Caki2 (cell line): ENCODE measurements around the gene MAD1L1. TPM values are rescaled to one million over a fixed set of nuclear protein-coding genes. Genes with fewer than 3 reads are reported as not detected.

Source experiments
- DNase-seq: peaks from one replicate; pipeline ENCODE4 v3.0.0-alpha.2; 2015; ENCODE audit warnings: low read depth
- in situ Hi-C: cut with HindIII; loops from 2 replicates; pipeline ENCODE4 v1.10.0; 2016; ENCODE audit warnings: low sequenced_read_pairs, low pct_unique_long_range_greater_than_20kb, mixed read lengths
- total RNA-seq: library from RNA; depleted of rRNA; stranded (reverse); fragments of >200 nt; shearing (Covaris generic); gene quantifications from 2 replicates; pipeline ENCODE4 v1.2.3, GENCODE V29; 2014; ENCODE audit warnings: low replicate concordance

The MAD1L1 gene
- total RNA-seq, 1 experiment from 2014 or later = 123 TPM

GRCh38 chr7:2030475-2031450 is 202.0 kb downstream of the MAD1L1 start:
- in situ Hi-C loops = no loop called here
- DNase-seq = no peak

DNA sequence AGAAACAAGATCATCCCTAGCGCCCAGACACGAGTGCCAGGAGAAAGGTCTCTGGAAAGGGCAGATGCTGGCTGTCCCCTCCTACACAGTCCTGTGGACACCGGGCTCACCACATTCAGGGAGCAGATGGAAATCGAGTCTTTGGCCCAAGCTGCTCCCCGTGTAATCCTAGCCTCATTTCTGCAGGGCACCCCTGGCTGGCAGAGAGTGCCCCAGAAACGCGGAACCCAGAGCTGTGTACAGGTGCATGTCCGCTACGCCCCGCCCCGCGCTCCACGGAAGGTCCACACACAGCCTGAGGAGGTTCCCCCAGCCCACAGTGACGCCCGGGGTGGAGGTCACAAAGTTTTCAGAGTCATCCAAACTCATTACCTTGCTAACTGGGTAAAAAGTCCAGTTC is 202.8 kb downstream of the MAD1L1 start:
- in situ Hi-C loops = no loop called here
- DNase-seq = no peak

DNA sequence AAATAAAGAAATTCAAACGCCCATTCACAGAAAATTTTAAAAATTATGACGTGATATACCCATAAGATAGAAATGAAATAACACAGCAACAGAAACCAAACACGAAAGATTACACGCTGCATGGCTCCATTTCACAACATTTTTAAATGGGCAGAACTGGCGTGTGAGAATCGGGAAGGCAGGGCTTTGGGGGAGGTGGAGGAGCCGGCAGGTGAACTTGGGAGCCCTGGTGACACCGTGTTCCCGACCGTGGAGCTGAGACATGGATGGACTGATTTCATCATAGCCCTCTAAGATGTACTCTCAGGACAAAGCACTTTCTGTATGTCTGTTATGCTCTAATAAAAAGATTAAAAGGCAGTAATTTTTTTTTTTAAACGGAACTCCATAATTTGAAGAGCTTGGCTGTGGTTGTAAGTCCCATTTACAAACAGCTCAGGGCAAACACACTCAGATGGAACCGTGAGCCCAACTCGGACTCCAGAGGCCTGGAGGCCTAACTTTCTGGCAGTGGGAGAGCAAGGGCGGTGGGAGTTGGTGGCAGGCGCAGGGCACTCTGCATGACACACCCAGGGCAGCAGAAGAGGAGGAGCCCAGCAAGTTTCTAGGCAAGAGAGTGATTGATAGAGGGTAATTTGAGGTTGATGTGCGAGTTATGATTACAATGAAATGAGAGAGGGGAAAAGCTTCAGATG is 203.4 kb downstream of the MAD1L1 start:
- in situ Hi-C loops = no loop called here
- DNase-seq = no peak

DNA sequence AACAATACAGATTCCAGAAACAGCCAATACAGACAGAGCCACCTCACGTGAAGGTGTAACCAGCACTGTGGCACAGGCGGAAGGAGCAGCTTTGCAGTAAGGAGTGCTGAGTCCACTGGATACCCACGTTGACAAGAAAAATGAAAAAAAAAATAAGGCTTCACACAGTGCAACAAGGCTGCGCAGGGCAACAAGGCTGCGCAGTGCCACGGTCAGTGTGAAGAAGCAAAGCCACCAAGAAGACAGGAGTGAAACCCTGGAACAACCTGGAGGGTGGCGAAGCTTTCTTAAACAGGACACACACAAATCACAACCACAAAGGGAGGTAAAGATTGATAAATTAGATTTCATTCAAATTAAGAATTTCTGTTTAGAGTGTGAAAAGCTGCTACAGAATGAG is 204.0 kb downstream of the MAD1L1 start:
- no peak for DNase-seq
- in situ Hi-C loops = no loop called here

GRCh38 chr7:2025188-2025587 is 207.6 kb downstream of the MAD1L1 start:
- no peak for DNase-seq
- in situ Hi-C loops = no loop called here

DNA sequence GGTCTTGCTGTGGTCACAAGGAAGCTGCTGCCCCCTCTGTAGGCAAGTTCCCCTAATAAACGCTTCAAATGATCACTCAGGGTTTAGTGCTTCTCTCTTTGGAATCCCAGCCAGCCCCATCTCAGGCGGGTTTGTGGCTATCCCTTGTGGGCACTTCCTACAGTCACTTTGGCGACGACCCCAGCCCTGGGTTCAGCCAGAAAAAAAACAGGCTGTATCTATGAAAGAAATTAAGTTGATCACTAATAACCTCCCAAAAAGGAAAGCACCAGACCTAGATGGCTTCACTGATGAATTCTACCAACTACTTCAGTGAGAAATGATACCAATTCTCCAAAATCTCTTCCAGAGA is 208.2 kb downstream of the MAD1L1 start:
- DNase-seq = no peak
- in situ Hi-C loops = no loop called here

DNA sequence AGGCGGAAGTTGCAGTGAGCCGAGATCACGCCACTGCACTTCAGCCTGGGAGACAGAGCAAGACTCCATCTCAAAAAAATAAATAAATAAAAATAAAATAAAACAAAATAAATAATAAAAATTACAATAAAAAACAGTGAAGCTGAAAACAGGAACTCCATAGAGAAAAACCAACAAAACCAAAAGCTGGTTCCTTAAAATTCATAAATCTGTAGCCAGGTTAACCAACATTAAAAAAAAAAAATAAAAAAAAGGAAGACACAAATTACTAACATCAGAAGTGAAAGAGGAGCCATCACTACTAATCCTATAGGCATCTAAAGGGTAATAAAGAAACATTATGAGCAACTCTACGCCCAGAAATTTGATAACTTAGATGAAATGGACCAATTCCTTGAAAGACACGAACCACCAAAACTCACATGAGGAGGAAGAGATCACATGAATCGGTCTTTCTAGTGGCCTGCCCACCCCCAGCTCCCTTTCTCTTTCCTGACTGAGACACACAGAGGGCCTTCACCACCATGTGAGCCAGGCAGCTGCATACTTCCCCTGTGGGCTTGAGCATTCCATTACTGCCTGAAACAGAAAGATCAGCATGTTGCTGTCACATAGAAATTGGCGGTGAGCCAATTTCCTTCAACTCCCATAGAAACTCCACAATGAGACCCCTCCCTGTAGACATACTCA is 208.7 kb downstream of the MAD1L1 start:
- DNase-seq = no peak
- in situ Hi-C loops = no loop called here

- DNase-seq = no peak
- in situ Hi-C loops = no loop called here
Observed at GRCh38 chr7:2022737-2023250, 210.0 kb downstream of the MAD1L1 start.

DNA sequence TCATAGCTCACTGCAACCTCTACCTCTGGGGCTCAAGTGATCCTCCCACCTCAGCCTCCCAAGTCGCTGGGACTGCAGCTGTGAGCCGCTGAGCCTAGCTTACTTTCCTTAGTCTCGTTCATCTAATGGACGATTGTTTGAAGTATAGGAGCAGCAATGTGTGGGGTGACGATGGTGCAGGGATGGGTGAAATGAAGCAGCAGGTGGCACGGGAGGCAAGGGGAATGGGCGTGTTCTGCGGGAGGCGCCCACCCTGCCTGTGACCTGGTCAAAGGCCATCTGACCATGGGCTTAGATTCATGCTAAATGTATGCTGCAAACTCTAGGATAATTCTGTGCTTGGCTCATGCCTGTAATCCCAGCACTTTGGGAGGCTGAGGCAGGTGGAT is 210.7 kb downstream of the MAD1L1 start:
- in situ Hi-C loops = no loop called here
- DNase-seq = no peak

DNA sequence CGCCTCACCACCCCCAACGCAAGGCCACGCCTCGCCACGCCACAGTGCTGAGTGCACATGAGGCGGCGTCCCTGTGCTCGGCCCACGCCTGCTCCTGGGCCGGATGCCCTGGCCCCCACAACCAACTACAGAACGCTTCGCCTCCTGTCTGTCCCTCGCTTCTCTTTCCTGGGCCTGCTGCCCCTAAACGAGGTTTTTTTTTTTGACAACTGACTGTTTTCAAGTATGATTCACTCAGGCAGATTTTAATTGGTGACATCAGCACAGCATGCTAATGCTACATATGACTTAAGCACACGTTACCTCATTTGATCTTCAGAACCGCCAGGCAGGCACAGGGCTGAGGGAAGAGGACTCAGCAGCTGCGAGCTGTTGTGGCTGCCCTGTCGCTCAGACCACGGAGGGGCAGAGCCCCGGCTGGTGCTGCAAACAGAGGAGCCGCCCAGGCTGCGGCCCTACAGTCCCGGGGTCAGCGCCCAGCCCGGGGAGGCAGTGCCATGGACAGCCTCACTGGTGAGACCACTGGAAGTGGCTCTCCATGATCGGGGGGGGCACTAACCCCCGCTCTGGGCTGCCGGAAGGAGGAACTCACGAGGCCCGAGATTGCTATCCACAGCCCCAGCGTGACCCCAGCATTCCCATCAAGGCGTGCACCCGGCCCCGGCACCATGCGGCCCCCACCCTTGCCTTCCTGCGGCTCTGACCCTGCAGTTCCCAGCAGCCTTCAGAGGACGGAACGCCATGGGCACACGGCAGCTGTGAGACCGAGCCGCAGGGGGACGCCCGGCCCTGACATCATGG is 212.8 kb downstream of the MAD1L1 start:
- in situ Hi-C loops = no loop called here
- DNase-seq = no peak

DNA sequence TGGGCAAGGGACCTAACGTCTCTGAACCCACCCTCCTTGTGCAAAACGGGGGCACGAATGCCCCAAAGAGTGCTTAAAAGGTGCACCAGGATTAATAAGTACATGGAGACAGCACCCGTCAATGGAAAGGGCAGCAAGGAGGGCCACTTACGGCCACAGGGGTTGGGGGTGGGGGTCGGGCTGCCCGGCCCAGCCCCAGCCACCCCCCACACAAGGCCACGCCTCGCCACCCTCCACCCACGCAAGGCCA is 213.4 kb downstream of the MAD1L1 start:
- no peak for DNase-seq
- in situ Hi-C loops = no loop called here

DNA sequence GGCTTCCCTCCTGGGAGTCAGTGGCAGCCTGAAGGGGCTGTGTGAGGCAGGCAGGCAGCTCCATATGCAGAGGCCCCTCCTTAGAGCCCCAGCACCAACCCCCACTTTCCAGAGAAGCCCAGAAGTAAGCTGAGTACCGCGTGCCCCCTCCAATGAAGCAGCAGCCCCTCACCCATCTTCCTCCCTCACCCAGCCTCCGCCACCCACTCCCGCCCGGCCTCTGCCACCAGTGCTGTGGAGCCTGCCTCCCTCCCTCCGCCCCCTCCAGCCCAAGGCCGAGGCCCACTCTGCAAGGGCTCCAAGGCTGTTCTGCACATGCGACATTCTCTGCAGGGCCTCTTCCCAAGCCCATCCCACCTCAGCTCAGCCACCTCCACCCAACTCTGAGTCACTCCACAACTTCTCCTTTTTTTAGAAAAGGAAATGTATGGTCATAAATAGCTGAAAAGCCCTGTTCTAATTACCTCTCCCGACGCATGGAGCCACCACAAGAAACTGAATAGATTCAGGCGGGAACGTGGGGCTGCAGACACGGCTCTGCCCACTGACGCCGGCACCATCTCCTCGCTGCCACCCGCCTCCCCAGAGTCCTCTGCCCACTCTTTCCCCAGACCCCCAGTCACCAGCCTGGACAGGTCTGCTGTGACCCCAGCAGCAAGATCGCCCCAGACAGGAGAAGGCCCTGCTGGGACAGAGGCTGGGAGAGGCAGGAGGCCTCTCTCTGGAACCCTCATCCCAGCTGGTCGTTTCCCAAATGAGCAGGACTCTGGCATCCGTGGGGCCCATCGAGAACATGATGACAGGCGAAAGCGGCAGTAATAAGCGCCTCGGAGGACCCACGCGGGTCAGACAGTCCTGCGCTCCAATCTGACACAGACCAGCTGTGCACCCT is 213.9 kb downstream of the MAD1L1 start:
- in situ Hi-C loops = no loop called here
- DNase-seq = peak; percentile 15

GRCh38 chr7:2017914-2018568 is 214.7 kb downstream of the MAD1L1 start:
- DNase-seq = no peak
- in situ Hi-C loops = no loop called here

DNA sequence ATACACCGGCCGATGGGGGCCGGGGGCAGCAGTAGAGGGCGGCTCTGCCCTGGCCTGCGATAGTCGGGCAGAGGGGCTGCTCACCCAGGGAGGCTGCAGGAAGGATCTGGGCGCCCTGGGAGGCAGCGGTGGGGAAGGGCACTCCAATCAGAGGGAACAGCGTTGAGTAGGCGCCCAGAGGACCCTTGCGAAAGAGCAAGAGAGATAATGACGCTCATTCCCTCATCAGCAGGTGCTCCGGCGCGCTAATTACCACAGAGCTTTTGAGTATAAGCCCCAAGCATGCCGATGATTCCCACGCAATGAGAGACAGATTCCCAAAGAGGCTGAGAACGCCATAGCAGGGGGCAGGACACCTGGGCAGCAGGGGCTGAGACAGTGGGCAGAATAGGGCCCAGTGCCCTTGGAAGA is 215.3 kb downstream of the MAD1L1 start:
- in situ Hi-C loops = no loop called here
- no peak for DNase-seq

- DNase-seq = no peak
- in situ Hi-C loops = no loop called here
Observed at GRCh38 chr7:2016761-2017480, 215.8 kb downstream of the MAD1L1 start.

DNA sequence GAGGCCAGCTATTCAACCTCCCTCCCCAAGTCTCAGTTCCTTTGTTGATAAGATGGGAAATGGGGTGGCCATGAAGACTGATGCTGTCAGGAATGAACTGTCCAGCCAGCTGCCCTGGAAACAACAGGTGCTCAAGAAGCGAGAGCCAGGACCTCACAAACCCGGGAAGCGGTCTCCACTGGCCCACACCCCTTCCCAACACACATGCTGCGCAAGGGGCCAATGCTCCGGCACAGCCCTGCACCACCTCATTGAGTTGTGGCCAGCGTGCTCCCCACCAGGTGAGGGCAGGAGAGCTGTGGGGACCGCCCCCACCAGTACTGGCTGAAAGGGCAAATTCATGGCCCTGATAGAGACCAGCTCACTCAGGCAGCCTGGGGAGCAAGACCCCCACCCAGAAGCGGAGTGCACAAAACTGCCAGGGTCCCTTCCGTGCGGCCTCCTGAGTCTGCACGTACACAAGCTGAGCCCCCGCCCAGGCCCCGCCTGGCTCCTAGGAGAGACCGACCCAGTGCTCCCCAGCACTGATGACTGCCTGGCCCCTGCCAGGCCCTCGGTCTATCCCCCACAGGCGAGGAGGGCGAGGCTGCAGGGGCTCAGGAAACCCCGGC is 216.6 kb downstream of the MAD1L1 start:
- in situ Hi-C loops = no loop called here
- DNase-seq = no peak
